HG03520 (cell line): ENCODE results near the gene ECE1.

Experiments used
- ATAC-seq: cut with Tn5 transposase; IDR thresholded peaks from one replicate; pipeline ENCODE4 v1.9.1; 2021; ENCODE audit warnings: mild to moderate bottlenecking, moderate library complexity; ENCODE audit not compliant: unreplicated experiment

ECE1 gene

GRCh38 chr1:21269461-21270085 is 20.7 kb downstream of the ECE1 start:
- ATAC-seq = no peak

- ATAC-seq = no peak
Observed at GRCh38 chr1:21268281-21269239, 21.7 kb downstream of the ECE1 start.

- ATAC-seq = no peak
Observed at GRCh38 chr1:21267191-21268077, 22.8 kb downstream of the ECE1 start.

- ATAC-seq = no peak
Observed at GRCh38 chr1:21266119-21266774, 24.0 kb downstream of the ECE1 start.

- no peak for ATAC-seq
Observed at GRCh38 chr1:21265644-21266043, 24.6 kb downstream of the ECE1 start.

- no peak for ATAC-seq
Observed at GRCh38 chr1:21264898-21265297, 25.4 kb downstream of the ECE1 start.

GRCh38 chr1:21263653-21264225 is 26.5 kb downstream of the ECE1 start:
- no peak for ATAC-seq

- no peak for ATAC-seq
Observed at GRCh38 chr1:21263052-21263429, 27.2 kb downstream of the ECE1 start.

- no peak for ATAC-seq
Observed at GRCh38 chr1:21262293-21263051, 27.8 kb downstream of the ECE1 start.

- no peak for ATAC-seq
Observed at GRCh38 chr1:21261551-21262292, 28.5 kb downstream of the ECE1 start.

- no peak for ATAC-seq
Observed at GRCh38 chr1:21260405-21261125, 29.7 kb downstream of the ECE1 start.

GRCh38 chr1:21259316-21260076 is 30.8 kb downstream of the ECE1 start:
- ATAC-seq = no peak

- ATAC-seq = no peak
Observed at GRCh38 chr1:21258331-21259134, 31.7 kb downstream of the ECE1 start.

- ATAC-seq = no peak
Observed at GRCh38 chr1:21257431-21258135, 32.7 kb downstream of the ECE1 start.

GRCh38 chr1:21256776-21257175 is 33.5 kb downstream of the ECE1 start:
- ATAC-seq = no peak

GRCh38 chr1:21255943-21256320 is 34.3 kb downstream of the ECE1 start:
- no peak for ATAC-seq
